ENCODE measurements around the gene MRPL23.

MRPL23 gene

GRCh38 chr11:1990872-1991578 is 43.9 kb downstream of the MRPL23 start:
- no peak for DNase-seq (ENCODE audit: low read depth)

- no peak for DNase-seq (ENCODE audit: low read depth)
Measured at GRCh38 chr11:1992111-1992510, 45.0 kb downstream of the MRPL23 start.

GRCh38 chr11:1994121-1994520 is 47.0 kb downstream of the MRPL23 start:
- DNase-seq (ENCODE audit: low read depth) = no peak

- DNase-seq (ENCODE audit: low read depth) = no peak
Measured at GRCh38 chr11:1997755-1998154, 50.6 kb downstream of the MRPL23 start, which contains the start of gene H19. Gene H19, minus strand, starts transcription at chr11:1997842.

GRCh38 chr11:1998290-1998689 is 51.2 kb downstream of the MRPL23 start:
- no peak for DNase-seq (ENCODE audit: low read depth)

GRCh38 chr11:1998861-1999260 is 51.7 kb downstream of the MRPL23 start:
- no peak for DNase-seq (ENCODE audit: low read depth)

GRCh38 chr11:2002042-2002776 is 55.1 kb downstream of the MRPL23 start:
- no peak for DNase-seq (ENCODE audit: low read depth)

- no peak for DNase-seq (ENCODE audit: low read depth)
Measured at GRCh38 chr11:2002807-2003206, 55.7 kb downstream of the MRPL23 start.

- no peak for DNase-seq (ENCODE audit: low read depth)
Measured at GRCh38 chr11:2004466-2004865, 57.3 kb downstream of the MRPL23 start.

Measured in ELR (cell line).